MM.1S (cell line): ENCODE measurements around the gene PRCP.

Experiments used
- EZH2phosphoT487 ChIP-seq: fragments of 300-600 bp; sonication (generic); IDR thresholded peaks from 2 replicates; pipeline ENCODE4 v1.6.1; 2018; ENCODE audit warnings: antibody characterized with exemption, low read length
- TF ChIP-seq, protein P1 (sequence below): fragments of 300-600 bp; sonication (generic); IDR thresholded peaks from 2 replicates; pipeline ENCODE4 v1.5.1; 2016; ENCODE audit warnings: antibody characterized with exemption, low read length, mixed read lengths

DNA sequence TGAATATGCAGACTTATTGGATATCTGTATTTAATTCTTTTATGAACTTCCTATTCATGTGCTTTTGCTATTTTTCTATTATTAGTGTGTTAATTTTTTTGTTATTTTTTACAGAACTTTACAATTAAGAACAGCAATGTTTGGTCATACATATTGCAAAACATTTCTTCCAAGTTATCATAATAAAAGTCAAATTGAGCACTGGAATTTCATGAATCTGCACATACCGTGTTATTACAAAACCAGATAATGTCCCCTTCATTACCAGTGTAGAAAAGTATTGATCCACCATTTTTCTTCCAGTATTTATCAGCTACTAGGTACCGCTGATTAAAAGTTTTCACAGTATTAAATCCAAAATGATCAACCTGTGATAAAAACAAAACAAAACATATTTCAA, 40.5 kb downstream of the PRCP start:
- TF ChIP-seq EZH2phosphoT487, result no peak
- TF ChIP-seq, protein P1, sequence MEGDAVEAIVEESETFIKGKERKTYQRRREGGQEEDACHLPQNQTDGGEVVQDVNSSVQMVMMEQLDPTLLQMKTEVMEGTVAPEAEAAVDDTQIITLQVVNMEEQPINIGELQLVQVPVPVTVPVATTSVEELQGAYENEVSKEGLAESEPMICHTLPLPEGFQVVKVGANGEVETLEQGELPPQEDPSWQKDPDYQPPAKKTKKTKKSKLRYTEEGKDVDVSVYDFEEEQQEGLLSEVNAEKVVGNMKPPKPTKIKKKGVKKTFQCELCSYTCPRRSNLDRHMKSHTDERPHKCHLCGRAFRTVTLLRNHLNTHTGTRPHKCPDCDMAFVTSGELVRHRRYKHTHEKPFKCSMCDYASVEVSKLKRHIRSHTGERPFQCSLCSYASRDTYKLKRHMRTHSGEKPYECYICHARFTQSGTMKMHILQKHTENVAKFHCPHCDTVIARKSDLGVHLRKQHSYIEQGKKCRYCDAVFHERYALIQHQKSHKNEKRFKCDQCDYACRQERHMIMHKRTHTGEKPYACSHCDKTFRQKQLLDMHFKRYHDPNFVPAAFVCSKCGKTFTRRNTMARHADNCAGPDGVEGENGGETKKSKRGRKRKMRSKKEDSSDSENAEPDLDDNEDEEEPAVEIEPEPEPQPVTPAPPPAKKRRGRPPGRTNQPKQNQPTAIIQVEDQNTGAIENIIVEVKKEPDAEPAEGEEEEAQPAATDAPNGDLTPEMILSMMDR, result no peak
